CD1c-positive myeloid dendritic cell (primary cell): Measurements from ENCODE around the gene SEC23A.
"Not testable (repeated sequence)": the region's sequence is repeated elsewhere in the genome, so short reads cannot be mapped to it uniquely, and the experiment has no call there.

Experiments
- DNase-seq: peaks from one replicate; pipeline ENCODE4 v3.0.0-alpha.2; 2016; ENCODE audit errors: extremely low spot score

SEC23A gene

DNA sequence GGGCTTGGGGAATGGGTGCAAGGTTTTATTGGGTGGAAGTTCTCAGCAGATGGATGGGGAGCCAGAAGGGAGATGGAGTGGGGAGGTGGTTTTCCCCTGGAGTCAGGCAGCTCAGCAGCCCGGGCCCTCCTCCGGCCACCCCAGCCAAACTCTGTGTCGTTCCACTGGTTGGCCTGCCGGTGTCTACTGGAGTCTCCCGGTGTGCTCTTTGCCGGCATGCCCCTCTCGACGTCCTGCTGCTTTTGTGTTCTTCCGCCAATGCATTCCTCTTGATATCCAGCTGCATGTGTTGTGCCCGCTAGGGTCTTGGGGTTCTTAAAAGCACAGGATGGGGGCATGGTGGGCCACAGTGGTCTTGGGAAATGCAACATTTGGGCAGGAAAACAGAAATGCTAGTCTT lies 72.8 kb downstream of the SEC23A start:
- no peak for DNase-seq

DNA sequence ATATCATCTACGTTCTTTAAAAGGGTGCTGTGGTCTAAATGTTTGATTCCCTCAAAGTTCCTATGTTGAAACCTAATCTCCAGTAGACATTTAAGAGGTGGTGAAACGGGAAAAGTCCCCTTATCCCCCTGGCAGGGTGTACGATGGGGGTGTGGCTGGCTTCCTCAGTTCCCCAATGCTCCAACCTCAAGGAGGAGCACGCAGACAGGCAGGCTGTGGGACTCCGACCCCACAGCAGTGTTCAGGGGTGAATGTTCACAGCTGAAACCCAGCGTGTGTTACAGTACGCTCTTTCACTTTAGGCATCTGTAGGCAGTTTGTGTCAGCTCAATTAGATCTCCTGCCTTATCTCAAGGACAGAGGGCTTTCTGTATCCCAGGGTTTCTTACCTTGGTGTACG lies 73.2 kb downstream of the SEC23A start:
- no peak for DNase-seq

DNA sequence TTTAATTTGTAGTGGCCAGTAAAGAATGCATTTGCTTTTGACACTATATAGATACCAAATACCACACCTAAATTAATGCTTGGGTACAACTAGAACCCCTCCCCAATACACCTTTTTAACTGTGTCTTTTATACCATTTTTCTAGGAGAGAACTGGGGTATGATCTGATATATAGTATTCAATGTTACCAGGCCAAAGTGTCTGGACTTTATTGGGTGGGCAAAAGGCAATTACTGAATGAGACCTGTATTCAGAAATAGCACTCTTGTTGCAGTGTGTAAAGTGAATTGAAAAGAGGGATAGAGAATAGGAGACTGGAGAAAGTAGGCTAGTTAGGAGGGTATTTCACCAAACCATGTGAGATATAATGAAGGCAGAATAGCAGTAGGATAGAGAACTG lies 74.4 kb downstream of the SEC23A start:
- DNase-seq = no peak

DNA sequence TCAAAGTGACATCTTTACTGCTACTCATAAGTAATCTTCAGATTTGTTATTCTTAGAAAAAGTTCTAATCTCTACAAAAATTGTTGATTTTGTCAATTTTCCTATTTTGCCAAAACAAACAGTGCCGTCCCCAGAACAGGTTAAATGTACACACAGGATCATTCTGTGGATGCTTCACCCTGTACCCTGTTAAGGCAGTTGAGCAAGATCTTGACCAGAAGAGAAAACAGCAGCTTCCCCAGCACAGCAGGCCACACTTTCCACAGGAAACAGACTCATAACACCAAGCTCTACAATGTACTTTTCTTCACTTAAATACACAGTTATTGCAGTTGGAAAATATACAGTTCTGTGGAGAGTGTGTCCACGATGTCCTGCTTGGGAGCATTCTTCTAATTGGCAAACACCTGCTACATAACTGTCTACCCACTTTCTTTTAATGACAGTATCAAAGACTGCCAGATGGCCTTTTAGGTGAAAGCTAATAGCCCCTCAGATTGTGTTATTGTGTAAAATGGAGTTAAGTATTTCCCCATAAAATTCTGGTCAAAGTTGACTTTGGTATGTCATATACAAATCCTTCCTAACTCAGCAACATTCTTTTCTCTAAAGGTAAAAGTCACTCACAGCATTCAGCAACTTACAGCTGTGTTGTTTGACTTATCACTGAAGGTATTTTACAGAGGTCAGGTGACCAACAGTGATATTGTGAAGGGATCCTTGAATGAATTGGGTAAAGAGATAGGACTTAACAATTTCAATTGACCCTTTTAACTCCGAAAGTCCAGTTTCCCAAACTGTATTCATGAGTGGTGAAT lies 77.0 kb downstream of the SEC23A start:
- DNase-seq = no peak

DNA sequence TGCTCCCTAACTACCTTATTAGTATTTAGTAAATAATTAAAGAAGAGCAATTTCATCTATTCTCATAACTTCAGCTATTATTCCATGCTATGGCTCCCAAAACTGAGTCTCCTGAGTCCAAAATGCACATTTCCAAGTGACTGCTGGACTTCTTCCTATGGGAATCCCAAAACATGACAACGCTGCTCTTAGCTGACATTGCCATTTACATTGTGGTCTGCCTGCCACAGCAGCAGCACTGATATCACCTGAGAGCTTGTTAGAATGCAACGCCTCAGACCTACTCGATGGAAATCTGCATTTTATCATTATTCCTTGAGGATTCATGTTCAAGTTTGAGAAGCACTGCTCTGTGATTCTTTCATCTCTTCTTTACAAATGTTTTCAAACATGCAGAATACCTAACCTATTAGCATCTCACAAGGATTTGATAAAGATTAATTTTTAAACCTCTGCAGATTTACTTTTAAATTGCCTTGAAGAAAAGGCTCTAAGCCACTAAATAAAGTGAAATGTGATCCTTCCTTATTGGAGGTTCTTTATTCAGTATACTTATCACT lies 77.7 kb downstream of the SEC23A start:
- no peak for DNase-seq

DNA sequence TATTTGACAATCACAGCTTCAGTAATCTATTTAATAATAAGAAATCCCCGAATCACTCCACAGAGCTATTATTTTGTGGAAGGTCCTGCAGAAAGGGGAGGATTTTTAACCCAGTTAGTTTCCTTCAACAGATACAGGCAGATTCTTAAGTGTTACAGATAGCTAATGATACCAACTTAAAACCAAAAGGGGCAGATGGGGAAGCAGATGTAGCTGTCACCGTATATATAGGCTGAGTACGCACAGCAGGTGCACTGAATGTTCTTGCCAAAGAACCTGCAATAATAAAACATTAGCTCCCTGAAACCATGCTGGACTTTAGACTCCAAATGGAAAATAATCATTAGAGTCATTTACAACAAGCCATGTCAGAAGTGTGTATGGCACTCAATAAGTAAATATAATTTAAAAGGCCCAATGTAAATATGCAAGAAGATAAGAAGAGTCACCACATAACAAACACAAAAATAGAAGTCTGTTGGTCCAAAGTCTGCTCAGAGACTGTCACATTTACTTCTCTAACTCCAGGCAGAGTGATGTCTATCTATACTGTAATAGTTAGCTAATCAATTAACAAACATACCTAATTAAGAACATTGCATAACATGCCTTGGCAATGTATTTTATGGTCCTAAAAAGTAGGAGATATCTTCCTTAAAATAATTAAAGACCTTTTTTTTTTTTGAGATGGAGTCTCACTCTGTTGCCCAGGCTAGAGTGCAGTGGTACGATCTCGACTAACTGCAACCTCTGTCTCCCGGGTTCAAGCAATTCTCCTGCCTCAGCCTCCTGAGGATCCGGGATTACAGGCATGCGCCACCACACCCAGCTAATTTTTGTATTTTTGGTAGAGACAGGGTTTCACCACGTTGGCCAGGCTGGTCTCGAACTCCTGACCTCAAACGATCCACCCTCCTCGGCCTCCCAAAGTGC lies 78.8 kb downstream of the SEC23A start:
- DNase-seq = no peak

DNA sequence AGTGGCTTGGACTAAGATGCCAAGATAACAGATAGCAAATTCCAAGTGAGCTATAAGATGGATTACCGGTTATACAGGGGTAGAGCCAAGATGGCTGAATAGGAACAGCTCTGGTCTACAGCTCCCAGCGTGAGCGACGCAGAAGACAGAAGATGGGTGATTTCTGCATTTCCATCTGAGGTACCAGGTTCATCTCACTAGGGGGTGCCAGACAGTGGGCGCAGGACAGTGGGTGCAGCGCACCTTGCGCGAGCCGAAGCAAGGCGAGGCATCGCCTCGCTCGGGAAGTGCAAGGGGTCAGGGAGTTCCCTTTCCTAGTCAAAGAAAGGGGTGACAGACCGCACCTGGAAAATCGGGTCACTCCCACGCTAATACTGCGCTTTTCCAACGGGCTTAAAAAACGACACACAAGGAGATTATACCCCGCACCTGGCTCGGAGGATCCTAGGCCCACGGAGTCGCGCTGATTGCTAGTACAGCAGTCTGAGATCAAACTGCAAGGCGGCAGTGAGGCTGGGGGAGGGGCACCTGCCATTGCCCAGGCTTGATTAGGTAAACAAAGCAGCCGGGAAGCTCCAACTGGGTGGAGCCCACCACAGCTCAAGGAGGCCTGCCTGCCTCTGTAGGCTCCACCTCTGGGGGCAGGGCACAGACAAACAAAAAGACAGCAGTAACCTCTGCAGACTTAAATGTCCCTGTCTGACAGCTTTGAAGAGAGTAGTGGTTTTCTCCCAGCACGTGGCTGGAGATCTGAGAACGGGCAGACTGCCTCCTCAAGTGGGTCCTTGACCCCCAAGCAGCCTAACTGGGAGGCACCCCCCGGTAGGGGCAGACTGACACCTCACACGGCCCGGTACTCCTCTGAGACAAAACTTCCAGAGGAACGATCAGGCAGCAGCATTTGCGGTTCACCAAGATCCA lies 85.7 kb downstream of the SEC23A start:
- not testable (repeated sequence) for DNase-seq

DNA sequence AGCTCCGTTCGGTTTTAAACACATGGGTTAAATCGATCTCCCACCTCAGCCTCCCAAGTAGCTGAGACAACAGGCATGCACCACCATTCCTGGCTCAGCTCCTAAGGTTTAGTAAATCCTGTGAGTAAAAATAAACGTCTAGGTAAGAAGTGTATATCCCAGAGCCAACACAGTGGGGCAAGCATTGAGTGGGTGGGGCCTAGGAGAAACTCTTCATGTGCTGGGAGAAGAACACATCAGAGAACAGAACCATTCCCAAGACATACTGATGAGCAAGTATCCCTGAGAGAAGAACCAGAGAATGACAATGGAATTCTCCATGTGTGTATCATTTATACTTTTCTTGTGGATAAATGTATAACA lies 86.3 kb downstream of the SEC23A start:
- DNase-seq = no peak

DNA sequence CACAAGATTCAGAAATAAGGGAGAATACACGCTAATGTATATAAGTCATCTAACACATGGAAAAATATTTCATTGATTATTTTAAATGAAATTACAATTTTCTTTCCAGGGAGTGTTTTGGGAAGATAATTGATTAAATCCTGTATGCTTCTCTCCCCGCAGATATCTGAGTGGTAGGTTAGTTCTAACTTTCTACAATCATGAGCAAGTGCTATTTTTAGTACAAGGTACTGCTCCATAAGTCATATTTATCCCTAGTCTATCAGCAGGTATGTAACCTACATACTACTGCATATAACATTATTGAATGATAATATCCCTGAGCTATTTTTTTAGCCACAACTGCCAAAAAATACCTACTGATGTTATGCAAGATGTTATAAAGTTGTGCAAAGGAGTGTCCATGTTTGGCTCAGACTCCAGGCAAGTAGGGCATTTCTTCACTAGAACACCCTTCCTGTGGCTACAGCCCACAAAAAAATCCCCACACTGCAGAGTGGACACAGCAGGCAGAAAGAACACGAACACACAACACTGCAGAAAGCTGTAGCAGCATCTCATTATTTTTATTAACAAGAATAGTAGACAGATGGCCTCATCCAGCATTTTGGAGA lies 87.0 kb downstream of the SEC23A start:
- DNase-seq = no peak

DNA sequence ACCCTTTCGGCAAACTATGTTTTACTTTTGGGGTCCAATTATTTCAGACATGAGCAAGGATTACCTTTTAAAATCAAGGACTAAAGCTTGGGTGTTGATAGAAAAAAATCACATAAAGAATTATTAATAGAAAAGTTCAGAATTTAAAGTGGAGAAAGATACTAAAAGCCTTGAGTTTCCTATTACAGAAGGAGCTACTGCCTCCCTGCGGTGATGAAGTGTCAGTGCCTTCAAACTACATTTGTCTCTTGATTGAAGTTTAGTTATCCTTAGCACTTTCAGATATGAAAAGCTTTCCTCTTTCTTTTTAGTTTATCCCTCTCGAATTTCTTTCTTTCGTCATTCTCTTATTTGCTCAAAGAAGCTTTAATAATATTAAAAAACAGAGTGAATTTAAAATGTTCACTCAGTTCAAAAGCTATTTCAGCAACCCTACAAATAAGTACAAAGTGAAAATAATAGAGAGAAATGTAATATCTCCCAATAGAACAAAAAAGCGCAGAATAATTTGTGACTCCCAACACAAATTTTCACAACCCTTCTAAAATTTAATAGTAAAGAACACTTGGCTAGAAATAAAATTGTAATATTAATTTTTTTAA lies 87.6 kb downstream of the SEC23A start:
- peak; percentile 58 for DNase-seq

DNA sequence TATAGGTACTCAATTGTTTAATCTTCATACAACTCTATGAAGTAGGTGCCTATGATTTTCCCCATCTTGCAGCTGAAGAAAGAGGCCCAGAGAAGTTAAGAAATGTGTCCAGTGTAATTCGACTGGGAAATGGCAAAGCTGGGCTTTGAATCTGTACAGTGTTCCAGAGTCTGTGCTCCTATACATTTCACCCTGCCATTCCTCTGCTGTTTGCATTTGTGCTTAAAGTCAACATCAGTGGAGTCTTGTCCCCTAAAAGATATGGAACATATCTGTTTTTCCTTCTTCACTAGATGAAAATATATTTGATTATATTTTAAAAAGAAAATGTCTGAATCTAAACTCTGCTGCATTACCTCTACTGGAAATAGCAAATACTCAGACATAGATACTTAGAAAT lies 88.6 kb downstream of the SEC23A start:
- no peak for DNase-seq

DNA sequence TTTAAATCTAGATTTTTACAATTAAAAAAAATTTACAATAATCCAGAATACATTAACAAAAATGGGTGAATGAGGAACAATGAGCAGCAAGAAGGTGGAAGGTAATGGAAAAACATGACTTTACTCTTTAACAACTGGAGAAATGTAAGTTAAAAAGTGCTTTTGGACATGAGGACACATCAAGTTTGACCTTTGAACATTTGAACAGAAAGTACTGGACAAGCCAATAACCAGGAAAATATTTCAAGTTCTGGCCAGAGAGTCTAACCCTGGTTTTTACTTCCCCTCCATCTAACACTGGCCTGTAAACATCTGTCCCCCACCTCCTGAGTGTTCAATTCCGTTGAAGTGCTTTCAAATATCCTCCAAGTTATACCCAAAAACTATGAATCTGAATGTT lies 94.1 kb downstream of the SEC23A start:
- not testable (repeated sequence) for DNase-seq

DNA sequence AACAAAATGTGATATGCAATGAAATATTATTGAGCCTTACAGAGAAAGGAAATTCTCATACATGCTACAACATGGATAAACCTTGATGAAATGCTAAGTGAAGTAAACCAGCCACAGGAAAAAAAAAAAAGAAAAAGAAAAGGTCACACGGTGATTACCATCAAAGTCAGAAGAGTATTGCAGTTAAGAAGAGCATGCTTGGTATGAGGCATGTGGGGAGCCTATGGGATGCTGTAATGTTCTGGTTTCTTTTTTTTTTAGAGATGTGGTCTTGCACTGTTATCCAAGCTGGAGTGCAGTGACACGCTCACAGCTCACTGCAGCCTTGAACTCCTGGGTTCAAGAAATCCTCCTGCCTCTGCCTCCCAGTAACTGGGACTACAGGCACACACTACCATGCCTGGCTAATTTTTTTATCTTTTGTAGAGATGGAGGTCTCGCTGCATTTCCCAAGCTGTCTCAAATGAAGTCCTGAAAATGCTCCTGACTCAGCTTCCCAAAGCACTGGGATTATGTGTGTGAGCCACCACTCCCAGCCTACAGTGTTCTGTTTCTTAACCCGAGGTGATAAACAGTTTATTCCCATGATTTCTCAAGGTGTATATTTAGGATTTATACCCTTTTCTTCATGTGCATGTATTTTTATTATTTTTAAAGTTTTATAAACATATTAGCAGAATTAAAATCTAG lies 96.2 kb downstream of the SEC23A start:
- DNase-seq = no peak

DNA sequence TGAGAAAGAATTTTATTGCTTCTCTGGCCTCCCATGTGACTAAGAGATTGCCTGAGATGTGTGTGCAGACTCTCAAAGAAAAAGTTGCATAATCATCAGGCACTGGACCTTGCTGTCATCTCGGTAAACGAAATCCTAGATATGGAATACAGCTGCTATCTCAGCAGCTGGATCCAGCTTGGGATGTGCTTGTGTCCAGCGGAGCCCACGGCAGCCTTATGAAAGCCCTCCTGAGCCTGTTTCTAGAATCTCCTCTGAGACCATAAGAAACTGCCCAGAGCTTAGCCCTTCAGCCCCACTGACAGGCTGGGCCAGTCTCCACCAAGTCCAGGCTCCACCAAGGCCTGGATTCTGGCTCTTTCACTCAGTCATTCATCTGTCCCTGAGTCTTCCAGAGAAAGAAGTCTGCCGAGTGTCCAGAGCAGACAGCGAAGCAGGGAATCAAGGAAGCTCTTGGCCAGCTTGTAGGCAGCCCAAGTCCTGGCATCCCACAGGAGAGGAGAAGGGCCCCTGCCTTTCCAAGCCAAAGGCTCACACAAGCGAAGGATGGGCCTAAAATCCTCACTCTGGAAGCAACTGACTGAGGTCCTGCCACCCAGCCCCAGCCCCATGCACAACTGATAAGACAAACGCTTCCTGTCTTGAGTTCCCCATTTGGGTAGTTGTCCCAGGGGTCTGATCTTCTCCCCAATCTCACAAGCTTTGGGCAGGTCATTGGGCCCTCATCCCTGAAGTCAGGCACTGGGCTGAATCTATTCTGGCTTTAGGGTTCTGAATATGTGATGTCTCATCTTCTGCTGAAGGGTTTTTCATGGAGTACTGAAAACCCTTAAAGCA lies 97.8 kb downstream of the SEC23A start:
- DNase-seq = no peak

DNA sequence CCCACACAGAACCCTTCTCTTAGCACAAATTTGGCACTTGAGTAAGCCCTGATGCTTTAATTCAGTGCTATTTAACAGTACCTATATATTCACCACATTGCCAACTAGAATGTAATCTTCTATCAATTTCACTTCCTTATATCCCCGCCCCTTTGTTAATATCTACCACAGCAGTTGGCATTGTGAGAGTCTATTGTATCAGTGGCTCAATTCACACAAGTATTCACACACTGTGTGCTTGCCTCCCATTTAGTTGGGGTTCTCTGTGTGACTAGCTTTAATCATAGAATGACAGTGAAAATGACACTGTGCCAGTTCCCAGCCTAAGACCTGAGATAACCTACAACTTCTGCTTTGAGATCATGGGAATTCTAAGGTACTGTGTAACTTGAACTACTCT lies 103.1 kb downstream of the SEC23A start:
- DNase-seq = no peak

DNA sequence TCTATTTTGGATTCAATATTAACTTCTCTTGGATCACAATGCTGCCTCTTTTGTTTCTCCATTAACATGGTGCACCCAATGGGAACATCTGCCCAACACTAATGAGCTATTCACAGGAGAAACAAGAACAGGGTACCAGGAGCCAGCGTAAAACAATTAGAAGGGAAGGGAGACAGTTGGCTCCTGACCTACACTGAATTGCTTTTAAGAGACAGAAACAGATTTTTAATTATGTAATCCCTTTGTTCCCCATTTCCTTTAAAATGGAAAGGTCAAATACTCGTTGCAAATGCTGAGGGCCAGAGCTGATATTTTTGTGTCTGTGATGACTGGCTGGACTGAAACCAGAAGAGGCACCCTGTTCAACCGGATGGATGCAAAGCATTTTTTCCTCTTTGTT lies 108.3 kb downstream of the SEC23A start:
- peak; percentile 20 for DNase-seq

DNA sequence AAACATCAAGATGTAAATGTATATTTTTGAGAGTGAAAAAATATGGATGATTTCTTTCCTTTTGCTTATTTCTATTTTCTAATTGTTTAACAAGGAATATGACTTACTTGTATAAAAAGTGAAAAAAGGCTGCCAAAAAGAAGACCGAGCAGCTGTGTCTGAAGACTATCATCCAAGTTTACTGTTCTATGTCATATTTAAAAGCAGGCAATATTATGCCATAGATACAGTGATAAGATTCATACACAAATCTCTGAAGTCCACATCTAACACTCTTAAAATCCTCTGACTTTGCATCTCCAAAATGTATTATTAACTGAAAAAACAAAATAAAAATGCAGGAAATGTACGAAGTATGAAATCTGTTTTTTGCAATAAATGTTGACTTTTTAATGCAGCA lies 109.1 kb downstream of the SEC23A start:
- no peak for DNase-seq

DNA sequence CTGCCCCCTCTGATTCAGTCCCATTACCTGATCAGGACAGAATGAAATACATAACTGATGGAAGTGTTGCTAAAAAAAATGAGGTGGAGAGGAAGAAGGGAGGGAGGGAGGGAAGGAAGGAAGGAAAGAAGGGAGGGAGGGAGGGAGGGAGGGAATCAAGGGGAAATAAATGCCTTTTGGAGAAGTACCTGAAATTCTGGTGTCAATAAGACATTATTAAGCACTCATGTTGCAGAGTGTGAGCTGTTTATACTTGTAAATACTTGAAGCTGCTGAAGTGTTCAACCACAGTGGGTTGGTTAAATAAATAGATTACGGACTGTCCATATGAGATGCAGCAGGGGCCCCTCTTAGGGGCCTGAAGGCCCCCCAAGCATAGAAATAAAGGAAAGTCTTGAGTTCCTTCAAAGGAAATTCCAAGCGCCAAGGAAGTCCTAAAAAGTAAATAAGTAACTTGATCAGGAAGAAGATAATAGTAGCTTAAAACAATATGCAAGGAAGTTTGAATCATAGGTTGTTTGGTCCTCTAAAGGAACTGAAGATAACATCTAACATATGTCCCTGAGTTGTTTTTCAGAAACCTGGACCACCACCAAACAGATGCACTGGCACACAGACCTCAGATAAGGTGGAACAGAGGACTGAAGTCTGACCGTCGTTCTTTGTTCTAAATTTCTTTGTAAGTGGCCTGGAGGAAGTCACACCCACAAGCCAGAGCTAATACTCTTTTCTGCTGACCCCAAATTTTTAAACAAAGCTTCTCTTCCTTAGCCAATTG lies 110.8 kb downstream of the SEC23A start:
- DNase-seq = no peak
